Lower leg skin (tissue), 4 donors: ENCODE results near the gene ZNHIT2. TPM values are rescaled to one million over a fixed set of nuclear protein-coding genes. Genes with fewer than 3 reads are reported as not detected.

ENCODE experiments used
- DNase-seq, 2 donors: peaks; one replicate each; pipeline ENCODE4 v3.0.0-alpha.2; 2019; ENCODE audit warnings: low spot score in 2 of 2
- H3K4me3 ChIP-seq: fragments of 200-600 bp; sonication (generic); 2 replicates; pipeline ENCODE4 v1.5.1; 2017; ENCODE audit warnings: mild to moderate bottlenecking, low read depth; ENCODE audit not compliant: poor library complexity, severe bottlenecking
- POLR2A ChIP-seq, 2 donors: fragments of 450-650 bp; IDR thresholded peaks; one replicate each; pipeline ENCODE4 v1.6.1; 2016 to 2017; ENCODE audit warnings: antibody characterized with exemption in 2 of 2, mild to moderate bottlenecking in 1 of 2, moderate library complexity in 1 of 2
- WGBS, 2 donors: methylation state at CpG; one replicate each; pipeline ENCODE4 v1.1.5; 2018; 5-methylcytosine and 5-hydroxymethylcytosine counted together
- intact Hi-C: fragments of 100-400 bp; cut with DNase I; formaldehyde crosslinking; loops from one replicate; pipeline ENCODE4 v1.15.0; 2023; ENCODE audit warnings: low total_unique reads
- total RNA-seq, 4 donors: library from RNA; depleted of rRNA; stranded (reverse); fragments of >200 nt; gene quantifications; one replicate each; pipeline ENCODE4 v1.1.0, GENCODE V29; 2016
- TF ChIP-seq, protein P1 (sequence below), 3 donors: fragments of 450-650 bp; IDR thresholded peaks; one replicate each; pipeline ENCODE4 v1.5.1; 2016; ENCODE audit warnings: antibody characterized with exemption in 3 of 3, mild to moderate bottlenecking in 3 of 3, moderate library complexity in 2 of 3

ZNHIT2 gene
- total RNA-seq, 4 donors from 2014 or later, result 10.7 to 24.9 (median 17.7) TPM

- TF ChIP-seq POLR2A (IDR thresholded peaks at IDR 0.05), result no peak
- TF ChIP-seq, protein P1, sequence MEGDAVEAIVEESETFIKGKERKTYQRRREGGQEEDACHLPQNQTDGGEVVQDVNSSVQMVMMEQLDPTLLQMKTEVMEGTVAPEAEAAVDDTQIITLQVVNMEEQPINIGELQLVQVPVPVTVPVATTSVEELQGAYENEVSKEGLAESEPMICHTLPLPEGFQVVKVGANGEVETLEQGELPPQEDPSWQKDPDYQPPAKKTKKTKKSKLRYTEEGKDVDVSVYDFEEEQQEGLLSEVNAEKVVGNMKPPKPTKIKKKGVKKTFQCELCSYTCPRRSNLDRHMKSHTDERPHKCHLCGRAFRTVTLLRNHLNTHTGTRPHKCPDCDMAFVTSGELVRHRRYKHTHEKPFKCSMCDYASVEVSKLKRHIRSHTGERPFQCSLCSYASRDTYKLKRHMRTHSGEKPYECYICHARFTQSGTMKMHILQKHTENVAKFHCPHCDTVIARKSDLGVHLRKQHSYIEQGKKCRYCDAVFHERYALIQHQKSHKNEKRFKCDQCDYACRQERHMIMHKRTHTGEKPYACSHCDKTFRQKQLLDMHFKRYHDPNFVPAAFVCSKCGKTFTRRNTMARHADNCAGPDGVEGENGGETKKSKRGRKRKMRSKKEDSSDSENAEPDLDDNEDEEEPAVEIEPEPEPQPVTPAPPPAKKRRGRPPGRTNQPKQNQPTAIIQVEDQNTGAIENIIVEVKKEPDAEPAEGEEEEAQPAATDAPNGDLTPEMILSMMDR (IDR thresholded peaks at IDR 0.05), result peak in 1 of 3 donors; percentile 1
- no peak for DNase-seq
- no peak overlapping the region for H3K4me3 ChIP-seq
- WGBS, 2 donors, result 76 to 84% methylated on average over 18 of the region's 18 CpGs
- intact Hi-C loops, result no loop called here
Measured at GRCh38 chr11:65118097-65118837, 766 bp upstream of the ZNHIT2 start.

DNA sequence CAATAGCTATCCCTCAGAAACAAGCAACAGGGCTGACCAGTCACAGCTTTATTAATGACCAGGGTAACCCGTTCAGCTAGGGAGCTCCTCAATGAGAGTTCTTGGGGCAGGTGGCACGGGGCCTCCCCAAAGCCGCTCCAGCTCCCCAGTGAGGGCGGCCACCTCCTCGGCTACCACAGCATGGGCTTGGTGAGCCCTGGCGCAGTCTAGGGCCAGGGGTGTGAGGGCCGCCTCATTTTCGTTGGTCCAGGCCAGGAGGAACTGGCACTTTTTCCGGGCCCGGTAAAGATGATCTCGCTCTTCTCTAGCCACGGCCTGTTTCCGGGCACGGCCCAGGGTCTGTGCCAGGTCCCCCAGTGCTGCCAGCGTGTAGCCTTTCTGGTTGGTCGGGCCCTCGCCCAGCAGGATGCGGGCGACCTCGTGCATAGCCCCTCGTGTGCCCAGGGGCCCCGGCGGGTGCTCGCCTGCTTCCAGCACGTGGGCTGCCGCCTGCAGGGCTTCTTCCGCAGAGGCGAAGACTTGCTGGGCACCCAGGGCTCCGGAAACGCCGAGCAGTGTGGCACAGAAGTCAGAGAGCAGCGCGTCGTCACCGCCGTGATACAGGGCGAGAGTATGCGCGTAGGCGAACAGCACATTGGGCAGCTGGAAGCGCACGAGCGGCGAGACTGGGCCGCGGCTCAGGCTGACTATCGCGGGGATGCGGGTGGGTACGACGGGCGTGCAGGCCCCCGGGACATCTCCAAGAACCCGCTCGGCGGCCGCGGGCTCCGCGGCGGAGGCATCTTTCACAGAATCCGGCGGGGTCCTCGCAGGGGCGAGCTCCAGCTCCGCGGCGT is 913 bp downstream of the ZNHIT2 start:
- TF ChIP-seq, protein P1 (IDR thresholded peaks at IDR 0.05), result no peak
- no peak for TF ChIP-seq POLR2A (IDR thresholded peaks at IDR 0.05)
- 15 to 73% methylated on average over 9 to 63 of the region's 68 CpGs for WGBS, 2 donors
- H3K4me3 ChIP-seq, result peak overlapping the region; percentile 81
- no peak for DNase-seq
- intact Hi-C loops, result no loop called here

- no peak for DNase-seq
- no peak for TF ChIP-seq POLR2A (IDR thresholded peaks at IDR 0.05)
- TF ChIP-seq, protein P1 (IDR thresholded peaks at IDR 0.05), result no peak
- no peak overlapping the region for H3K4me3 ChIP-seq
- 89 to 90% methylated on average over 21 of the region's 21 CpGs for WGBS, 2 donors
- intact Hi-C loops, result no loop called here
Measured at GRCh38 chr11:65115361-65116082, 2.0 kb downstream of the ZNHIT2 start.

DNA sequence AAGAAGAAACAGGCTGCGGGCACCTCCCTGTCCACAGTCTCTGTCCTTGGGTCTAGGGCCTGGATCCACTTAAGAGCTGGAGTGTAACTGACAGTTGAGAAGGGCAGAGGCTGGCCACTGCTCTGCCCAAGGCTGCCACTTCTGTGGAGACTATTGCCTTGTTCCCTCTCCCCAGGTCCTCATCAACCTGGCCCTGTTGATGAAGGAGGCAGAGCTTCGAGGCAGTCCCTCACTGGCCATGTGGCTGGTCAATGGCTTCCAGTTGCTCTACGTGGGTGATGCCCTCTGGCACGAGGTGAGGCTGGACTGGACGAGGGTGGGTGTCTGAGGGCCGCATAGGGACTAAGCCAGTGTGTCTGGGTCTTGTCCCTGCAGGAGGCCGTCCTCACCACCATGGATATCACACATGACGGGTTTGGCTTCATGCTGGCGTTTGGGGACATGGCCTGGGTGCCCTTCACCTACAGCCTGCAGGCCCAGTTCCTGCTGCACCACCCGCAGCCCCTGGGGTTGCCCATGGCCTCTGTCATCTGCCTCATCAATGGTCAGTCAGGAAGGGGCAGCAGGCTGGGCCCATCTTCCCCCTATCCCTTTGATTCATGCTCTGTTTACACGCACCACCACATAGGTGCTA is 2.8 kb downstream of the ZNHIT2 start:
- 86 to 95% methylated on average over 9 to 10 of the region's 11 CpGs for WGBS, 2 donors
- intact Hi-C loops, result loop anchor here (5.0 kb wide), 1 partner anchor 267 kb away; no protein-coding TSS in a partner anchor
- no peak for DNase-seq

DNA sequence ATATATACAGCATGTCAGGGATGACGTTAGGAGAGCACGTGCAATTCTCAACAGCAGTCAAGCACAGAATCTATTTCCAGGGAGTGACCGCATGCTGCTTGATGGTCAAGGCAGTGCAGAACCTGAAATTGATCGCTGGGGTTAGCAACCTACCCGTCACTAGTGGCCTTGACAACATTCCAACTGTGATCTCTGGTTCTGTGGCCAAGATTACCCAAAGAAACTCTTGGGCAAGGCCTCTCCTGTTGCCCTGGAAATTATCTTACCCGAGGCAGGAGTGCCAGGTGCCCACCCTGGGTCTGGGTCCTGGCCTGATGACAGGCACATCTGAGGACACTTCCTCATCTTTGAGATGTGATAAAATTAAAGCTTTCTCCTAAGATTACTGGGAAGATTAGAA is 3.7 kb downstream of the ZNHIT2 start:
- H3K4me3 ChIP-seq, result no peak overlapping the region
- TF ChIP-seq, protein P1 (IDR thresholded peaks at IDR 0.05), result no peak
- no peak for TF ChIP-seq POLR2A (IDR thresholded peaks at IDR 0.05)
- intact Hi-C loops, result loop anchor here (5.0 kb wide), 1 partner anchor 267 kb away; no protein-coding TSS in a partner anchor
- DNase-seq, result no peak
- 71 to 78% methylated on average over 6 of the region's 6 CpGs for WGBS, 2 donors

More for the DNA sequence above, 2.8 kb downstream of the ZNHIT2 start:
- no peak for TF ChIP-seq POLR2A (IDR thresholded peaks at IDR 0.05)
- TF ChIP-seq, protein P1 (IDR thresholded peaks at IDR 0.05), result no peak
- H3K4me3 ChIP-seq, result no peak overlapping the region
